Epithelial cell of esophagus (primary cell): ENCODE results near the gene GSG1L.

Experiments
- DNase-seq: peaks from one replicate; pipeline ENCODE4 v3.0.0; 2010; ENCODE audit warnings: low read depth
- H3K4me3 ChIP-seq: 2 replicates; pipeline ENCODE4 v1.5.1; 2011; ENCODE audit warnings: mild to moderate bottlenecking, low read length, control low read depth
- TF ChIP-seq, protein P1 (sequence below): IDR thresholded peaks from 2 replicates; pipeline ENCODE4 v1.5.1; 2011; ENCODE audit warnings: low read depth, mild to moderate bottlenecking, low read length, control low read depth, inconsistent platforms; ENCODE audit not compliant: insufficient read depth; ENCODE audit errors: missing control alignments

GSG1L gene

DNA sequence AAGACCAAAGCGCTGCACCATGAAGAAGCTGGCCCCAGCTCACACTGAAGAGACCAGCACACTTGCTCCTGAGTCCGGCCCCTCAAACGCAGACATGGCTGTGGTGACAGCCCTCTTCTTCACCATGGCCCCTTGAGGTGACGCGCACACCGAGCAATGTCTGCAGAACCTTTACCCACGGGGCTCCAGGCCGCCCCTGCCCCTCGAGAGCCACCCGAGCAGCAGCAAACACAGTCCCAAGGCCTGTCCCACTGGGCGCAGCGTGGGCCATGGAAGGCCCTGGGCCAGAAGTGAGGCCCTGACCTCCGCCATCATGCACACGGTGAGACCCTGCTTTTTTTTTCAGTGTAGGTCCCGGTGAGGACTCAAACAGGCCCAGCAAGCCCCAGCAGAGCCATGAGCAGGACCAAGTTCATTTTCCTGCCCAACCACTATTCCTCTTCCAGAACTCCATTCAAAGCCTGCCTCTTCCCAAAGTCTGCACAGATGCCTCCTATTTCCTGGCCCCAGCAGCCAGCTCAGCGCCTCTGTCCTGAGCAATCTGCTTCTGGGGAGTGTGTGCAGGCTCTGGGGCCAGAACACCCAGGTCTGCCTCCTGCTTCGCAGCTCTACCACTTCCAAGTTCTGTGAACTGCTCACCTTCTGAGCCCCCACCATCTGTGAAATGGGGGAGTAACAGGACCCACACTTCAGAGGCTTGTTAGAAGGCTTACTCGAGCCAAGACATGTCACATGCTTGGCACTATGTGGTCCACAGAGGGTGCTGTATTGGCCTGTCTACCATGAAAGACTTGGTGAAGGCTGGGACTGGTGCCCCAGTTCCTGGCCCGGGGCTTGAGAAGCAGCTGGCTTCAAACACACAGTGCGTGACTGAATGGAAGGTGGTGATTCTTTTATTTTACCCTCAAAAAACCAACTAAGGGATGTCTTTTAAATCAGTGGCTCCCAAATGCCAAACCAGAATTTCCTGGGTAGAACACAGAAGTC is 35.7 kb upstream of the GSG1L start:
- no peak overlapping the region for H3K4me3 ChIP-seq
- TF ChIP-seq, protein P1, sequence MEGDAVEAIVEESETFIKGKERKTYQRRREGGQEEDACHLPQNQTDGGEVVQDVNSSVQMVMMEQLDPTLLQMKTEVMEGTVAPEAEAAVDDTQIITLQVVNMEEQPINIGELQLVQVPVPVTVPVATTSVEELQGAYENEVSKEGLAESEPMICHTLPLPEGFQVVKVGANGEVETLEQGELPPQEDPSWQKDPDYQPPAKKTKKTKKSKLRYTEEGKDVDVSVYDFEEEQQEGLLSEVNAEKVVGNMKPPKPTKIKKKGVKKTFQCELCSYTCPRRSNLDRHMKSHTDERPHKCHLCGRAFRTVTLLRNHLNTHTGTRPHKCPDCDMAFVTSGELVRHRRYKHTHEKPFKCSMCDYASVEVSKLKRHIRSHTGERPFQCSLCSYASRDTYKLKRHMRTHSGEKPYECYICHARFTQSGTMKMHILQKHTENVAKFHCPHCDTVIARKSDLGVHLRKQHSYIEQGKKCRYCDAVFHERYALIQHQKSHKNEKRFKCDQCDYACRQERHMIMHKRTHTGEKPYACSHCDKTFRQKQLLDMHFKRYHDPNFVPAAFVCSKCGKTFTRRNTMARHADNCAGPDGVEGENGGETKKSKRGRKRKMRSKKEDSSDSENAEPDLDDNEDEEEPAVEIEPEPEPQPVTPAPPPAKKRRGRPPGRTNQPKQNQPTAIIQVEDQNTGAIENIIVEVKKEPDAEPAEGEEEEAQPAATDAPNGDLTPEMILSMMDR = no peak
- no peak for DNase-seq

DNA sequence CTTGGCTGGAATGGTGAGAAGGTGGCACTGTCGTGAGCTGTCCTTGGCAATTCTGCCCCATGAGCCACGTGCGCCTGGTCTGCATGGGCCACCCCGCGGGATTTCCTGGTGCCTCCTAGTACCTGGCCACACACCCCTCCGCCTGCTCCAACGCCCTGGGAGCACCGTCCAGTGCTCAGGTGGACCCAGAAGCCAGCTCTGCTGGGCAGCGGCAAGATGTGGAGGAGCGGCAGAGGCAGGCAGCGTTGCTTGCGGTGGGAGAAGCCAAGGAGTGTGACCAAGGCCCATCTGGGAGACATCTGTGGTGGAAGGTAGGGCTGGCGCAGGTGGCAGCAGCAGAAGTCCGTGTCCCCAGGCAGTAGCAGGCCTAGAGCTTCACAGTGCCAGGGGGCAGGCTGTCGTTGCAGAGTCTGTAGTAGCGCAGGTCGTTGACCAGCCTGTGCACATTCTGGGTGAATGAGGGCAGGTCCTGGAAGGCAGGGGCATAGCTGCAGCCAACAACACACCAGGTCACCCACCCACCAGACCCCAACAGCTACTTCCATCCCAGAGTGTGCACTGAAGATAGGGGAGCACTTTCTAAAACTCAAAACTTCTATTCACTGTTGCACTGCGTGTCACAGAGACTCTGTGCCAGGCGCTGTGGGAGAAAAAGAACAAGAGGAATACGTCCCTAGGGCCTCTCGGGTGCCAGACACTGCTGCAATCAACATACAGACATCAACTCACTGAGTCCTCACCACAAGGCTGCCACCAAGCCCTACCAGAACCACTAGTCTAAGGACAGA is 34.9 kb upstream of the GSG1L start:
- TF ChIP-seq, protein P1 = no peak
- no peak overlapping the region for H3K4me3 ChIP-seq
- no peak for DNase-seq

DNA sequence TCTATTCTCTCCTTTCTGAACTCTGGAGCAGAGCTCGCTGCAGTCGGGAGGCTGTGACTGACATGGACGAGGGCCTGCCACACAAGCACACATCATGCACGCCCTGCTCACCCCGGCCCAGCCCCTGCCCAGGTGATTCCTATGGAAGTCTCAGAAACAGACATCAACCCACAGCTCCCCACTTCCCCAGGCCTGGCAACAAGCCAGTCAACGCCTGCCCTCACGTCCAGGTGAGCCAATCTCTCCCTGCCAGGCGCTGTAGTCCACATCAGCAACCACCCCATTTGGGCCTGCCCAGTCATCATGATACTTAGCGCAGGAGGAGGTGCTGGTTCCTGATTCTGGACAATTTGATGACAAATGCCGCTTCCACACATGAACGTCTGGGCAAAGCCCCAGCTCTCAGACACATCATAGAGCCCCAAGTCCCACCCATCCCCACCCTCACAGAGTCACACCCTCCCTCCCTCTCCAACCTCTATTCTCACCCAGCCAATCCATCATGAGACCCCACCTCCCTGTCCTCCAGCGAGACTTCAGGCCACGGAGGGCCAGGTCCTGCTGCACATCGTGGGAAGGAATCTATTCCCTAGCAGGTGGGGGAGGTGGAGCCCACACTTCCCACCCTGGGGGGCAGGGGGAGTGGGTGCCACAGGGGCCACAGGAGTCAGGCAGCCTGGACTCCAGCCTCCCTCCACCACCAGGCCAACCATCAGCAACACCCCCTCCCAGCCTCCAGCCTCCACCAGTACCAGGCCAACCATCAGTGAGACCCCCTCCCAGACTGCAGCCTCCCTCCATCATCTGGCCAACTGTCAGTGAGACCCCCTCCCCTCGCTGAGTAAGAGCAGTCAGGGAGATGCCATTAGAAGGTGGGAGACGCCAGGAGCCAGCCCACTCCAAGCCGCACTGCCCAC is 33.7 kb upstream of the GSG1L start:
- TF ChIP-seq, protein P1 = no peak
- no peak overlapping the region for H3K4me3 ChIP-seq
- DNase-seq = no peak

DNA sequence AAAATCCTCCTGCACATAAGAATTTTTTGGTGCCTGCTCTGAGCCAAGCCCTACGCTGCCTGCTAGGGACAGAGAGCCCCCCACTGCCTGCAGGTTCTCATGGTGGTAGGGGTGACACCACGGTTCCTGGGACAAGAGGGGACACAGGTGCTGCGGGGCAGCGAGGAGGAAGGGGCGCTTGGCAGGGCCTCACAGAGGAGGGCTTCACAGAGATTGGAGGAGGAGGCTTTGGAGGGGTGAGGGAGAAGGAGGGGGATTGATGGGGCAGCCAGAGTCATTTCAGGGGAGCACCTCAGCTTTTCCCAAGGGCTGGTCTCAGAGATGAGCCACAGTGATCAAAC is 29.8 kb upstream of the GSG1L start:
- no peak for DNase-seq
- TF ChIP-seq, protein P1 = no peak
- H3K4me3 ChIP-seq = no peak overlapping the region

DNA sequence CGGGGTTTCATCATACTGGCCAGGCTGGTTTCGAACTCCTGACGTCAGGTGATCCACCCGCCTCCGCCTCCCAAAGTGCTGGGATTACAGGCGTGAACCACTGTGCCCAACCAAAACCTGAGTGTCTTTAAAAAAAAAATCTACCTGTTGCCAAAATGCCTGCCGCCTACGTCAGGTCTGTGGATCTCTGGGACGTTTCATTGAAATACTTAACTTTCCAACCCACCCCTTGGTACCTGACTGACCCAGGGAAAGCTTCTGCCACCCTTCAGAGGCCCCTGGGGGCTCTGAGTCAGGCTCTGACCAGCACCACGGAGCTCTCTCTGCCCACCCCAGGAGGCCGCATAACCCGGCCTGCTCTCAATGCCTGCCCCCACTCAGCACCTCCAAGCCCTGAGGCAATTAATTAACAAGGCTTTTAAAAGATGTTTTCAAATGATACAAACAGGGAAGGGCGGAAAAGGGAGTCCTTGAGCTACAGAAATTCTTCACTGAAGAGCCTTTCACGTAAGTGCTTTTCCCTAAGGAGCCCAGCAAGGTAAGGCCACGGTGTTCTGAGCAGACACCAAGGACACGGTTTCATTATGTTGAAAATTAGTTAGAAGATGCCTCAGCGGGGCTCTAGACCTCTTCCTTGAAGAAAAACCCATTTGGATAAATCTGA is 29.3 kb upstream of the GSG1L start:
- peak; percentile 36 for DNase-seq
- H3K4me3 ChIP-seq = no peak overlapping the region
- TF ChIP-seq, protein P1 = no peak

DNA sequence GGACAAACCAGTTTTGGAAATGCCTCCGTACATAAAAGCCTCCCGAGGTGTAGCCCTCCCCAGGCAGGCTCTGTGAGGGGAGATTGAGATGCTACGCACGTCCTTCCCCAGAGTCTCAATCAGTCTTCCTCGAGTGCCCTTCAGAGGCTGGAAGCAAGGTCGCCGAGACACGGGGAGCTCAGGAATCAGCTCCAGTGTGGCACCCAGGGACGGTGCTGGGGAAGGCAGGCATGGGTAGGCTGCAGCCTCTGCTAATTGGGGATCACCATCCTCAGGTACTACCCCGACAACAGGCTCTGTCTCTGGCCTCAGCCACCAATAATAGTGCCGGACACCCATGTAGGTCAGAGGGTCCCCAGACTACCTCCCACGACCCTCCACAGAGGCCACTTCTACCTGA is 28.1 kb upstream of the GSG1L start:
- no peak overlapping the region for H3K4me3 ChIP-seq
- DNase-seq = no peak
- TF ChIP-seq, protein P1 = no peak
